NAMALWA (cell line): ENCODE measurements around the gene PTPRJ.
"Not testable (repeated sequence)": the region's sequence is repeated elsewhere in the genome, so short reads cannot be mapped to it uniquely, and the experiment has no call there.

Source experiments
- DNase-seq: peaks from one replicate; pipeline ENCODE4 v3.0.0-alpha.2; 2015; ENCODE audit warnings: low spot score

Gene PTPRJ

DNA sequence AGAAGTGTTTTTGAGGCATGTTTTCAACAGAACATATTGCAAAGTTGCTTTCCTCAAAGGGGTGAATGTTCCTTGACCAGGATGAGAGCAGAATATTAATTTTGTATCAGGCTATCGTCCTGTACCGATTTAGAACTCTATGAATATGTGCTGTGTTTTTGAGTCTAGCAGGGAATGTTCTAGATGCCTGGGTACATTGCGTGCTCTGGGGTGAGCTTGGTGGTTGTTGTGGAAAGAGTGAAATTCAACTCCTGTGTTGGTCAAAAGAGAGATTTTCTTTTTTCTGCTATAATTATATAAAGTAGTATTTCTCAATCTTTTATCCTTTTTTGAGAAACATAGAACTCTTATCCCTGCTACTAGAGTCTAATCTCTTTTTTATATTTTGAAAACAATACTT is 185.1 kb downstream of the PTPRJ start:
- DNase-seq = no peak

GRCh38 chr11:48167380-48167779 is 187.0 kb downstream of the PTPRJ start:
- no peak for DNase-seq

- DNase-seq = no peak
These were observed 188.5 kb downstream of the PTPRJ start for GRCh38 chr11:48168815-48169214.

DNA sequence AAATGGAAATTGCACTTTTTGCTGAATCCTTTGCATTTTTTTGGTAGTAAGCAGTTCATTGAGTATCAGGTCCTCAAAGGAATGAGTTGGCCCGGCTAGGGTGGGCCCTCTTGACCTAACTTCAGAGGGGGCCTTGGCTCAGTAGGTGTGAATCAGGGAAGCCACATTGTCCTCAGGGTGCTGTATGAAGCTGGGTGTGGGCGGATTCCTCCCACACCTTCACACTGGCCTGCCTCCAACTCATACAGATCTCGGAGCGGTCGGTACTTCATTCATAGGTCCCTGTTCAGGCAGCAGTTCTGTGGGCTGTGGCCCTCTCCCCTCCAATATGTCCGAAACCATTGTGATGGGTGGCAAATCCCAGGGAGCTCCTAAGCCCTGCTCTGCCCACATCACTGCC is 188.9 kb downstream of the PTPRJ start:
- no peak for DNase-seq

GRCh38 chr11:48169717-48170116 is 189.4 kb downstream of the PTPRJ start:
- no peak for DNase-seq

- peak; percentile 47 for DNase-seq
These were observed 190.2 kb downstream of the PTPRJ start for GRCh38 chr11:48170241-48171233.

DNA sequence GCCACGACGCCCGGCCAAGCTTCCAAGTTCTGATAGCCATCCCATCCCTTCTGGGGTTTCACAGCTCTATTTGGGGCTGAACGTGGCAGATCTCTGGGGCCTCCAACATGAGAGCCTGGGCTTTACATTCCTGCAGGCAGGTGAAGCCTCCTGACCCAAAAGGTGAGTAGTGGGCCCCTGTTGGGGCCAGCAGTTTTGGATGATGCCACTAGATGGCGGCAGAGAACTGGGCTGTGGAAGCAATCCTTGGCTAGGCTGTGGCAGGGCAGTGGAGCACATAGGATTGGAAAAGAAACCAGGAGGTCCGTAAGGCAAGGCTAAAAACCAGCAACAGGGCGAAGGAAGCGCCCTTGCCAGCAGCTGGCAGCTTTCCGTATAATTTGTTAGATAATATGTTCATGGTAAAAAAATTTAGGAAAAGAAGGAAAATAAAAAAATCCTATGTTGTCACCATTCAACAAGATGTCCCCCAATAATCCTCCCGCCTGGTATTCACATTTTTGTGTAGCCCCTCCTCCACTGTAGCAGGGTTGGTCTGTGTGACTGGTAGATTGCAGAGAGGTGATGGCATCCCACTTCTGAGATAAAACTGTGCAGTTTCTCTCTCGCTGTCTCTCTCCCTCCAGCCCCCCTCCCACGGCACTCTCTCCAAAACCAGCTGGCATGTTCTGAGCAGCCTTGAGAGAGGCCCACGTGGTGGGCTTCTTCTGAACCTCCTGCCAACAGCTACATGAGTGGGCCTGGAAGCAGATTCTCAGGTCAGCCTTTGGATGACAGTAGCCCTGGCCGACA is 192.7 kb downstream of the PTPRJ start:
- DNase-seq = peak; percentile 73

DNA sequence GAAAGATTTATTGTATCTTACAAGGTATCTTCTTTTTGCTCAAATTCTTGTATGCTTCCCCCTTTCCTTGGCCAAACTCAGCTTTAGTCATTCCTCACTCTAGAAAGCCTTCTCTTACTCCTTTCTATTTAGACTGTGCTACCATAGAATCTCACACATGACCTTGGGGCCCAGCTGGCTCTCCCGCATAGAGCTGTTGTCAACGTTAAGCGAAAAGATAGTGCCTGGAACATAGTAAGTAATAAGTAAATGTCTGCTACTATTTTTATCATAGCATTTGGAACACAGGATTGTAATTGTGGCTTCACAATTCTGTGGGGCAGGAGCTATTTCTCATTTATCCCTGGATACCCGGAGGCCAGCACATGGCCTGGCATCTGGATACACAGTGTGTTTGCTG is 197.3 kb downstream of the PTPRJ start:
- DNase-seq = no peak

GRCh38 chr11:48180627-48181026 is 200.3 kb downstream of the PTPRJ start:
- DNase-seq = no peak

DNA sequence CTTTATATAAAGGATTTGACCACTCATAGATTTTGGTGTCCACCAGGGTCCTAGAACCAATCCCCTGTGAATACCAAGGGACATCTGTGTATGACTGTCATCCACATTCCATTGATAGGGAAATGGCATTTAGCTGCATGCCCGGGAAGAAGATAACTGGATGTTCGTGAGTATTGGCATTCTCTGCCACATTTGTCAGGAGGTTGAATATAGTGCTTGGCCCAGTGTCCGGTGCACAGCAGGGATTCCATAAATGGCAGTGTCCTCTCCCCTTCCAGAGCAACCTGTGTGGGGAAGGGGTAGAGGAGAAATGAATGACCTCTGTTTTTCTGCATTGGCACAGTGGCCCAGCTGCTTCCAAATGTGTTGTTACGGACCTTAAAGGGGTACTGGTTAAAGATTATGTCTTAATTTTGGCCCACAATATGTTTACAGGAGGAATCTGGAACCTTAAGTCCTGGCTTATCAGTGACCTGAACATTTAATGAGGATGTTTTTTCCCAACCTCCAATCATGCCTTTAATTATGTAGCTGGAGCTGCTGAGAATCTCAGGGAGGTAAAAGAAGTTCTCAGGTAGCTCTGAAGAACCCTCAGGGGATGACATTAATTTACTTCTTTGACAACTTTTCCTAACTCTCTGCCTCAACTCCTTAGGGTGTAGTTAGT is 202.6 kb downstream of the PTPRJ start:
- DNase-seq = no peak

DNA sequence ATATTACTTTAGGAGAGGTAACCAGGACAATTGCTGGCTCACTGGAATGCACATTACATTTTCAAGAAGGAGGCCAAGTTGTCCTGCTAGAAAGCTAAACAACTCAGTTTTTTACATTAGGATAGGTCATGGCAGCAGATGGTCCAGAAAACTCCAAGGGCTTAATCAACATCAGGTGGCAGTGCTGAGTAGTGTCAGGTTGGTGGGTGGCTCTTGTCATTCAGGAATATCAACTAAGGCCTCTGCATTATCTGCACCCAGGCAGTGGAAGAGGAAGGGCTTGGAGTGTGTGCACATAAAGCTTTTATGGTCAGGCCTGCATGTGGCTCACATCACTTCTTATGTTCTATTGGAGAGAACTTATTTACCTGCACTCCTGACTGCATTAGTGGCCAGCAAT is 204.1 kb downstream of the PTPRJ start:
- no peak for DNase-seq

GRCh38 chr11:48190906-48191654 is 210.7 kb downstream of the PTPRJ start:
- not testable (repeated sequence) for DNase-seq

GRCh38 chr11:48193876-48194275 is 213.5 kb downstream of the PTPRJ start:
- DNase-seq = no peak

- no peak for DNase-seq
These were observed 227.5 kb downstream of the PTPRJ start for GRCh38 chr11:48207881-48208280.

DNA sequence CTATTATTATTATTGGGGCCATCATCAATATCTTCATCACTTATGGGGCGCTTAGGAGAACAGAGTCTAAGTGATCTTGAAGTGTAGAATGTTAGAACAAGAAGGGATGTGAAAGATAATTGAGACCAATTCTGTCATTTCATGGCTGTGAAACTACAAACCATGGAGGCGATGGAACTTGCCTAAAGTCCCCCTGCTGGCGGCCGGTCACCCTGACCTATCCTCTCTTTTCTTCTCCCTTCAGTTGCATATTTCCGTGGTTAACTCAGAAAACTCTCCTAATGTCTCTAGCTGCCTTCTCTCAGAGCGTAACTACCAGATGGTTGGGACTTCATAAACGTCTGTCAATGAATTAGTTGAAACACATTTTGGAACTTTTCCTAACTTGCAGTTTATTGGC is 229.7 kb downstream of the PTPRJ start:
- DNase-seq = peak; percentile 18

- no peak for DNase-seq
These were observed 236.2 kb downstream of the PTPRJ start, which contains the start of gene OR4B1 for GRCh38 chr11:48216510-48216909. TSS of gene OR4B1 (plus strand) at chr11:48216810. CDS start at chr11:48216810, 0 bp downstream.
